Stomach smooth muscle (tissue), 2 donors: ENCODE data around the gene TPCN2.

Experiments used
- H3K27ac ChIP-seq: one replicate; pipeline ENCODE4 v1.7.0; 2013; ENCODE audit warnings: mild to moderate bottlenecking, low read length, inconsistent platforms
- H3K27me3 ChIP-seq, 2 donors: one replicate each; pipeline ENCODE4 v1.7.0; 2013; ENCODE audit warnings: low read length in 2 of 2; ENCODE audit not compliant: insufficient read depth in 2 of 2, control insufficient read depth in 1 of 2
- H3K36me3 ChIP-seq, 2 donors: one replicate each; pipeline ENCODE4 v1.7.0; 2013; ENCODE audit warnings: low read length in 2 of 2; ENCODE audit not compliant: control insufficient read depth in 2 of 2, insufficient read depth in 2 of 2
- H3K4me1 ChIP-seq: one replicate; pipeline ENCODE4 v1.7.0; 2013; ENCODE audit warnings: low read length; ENCODE audit not compliant: control insufficient read depth, insufficient read depth
- H3K4me3 ChIP-seq, 2 donors: one replicate each; pipeline ENCODE4 v1.7.0; 2013; ENCODE audit warnings: low read length in 2 of 2
- H3K9ac ChIP-seq, 2 donors: one replicate each; pipeline ENCODE4 v1.7.0; 2013; ENCODE audit warnings: low read length in 2 of 2, mild to moderate bottlenecking in 1 of 2
- H3K9me3 ChIP-seq, 2 donors: one replicate each; pipeline ENCODE4 v1.7.0; 2013; ENCODE audit warnings: low read length in 2 of 2; ENCODE audit not compliant: control insufficient read depth in 2 of 2
- donor health status: healthy.
- donor health status: Pancreatic carcinoma.

TPCN2 gene

GRCh38 chr11:69024509-69024908, 24.2 kb upstream of the TPCN2 start:
- Histone ChIP-seq H3K36me3 (no peaks in the 10 kb centered on the region), H3K4me3 (no peak overlapping the region), H3K27me3 (no peaks in the 10 kb centered on the region), H3K4me1 (peaks cover 10% of the 10 kb centered on the region), H3K9ac (no peak overlapping the region), H3K27ac (no peak overlapping the region), H3K9me3 (no peaks in the 10 kb centered on the region)

GRCh38 chr11:69027704-69028372, 20.9 kb upstream of the TPCN2 start:
- Histone ChIP-seq H3K9me3 (no peaks in the 10 kb centered on the region), H3K27me3 (no peaks in the 10 kb centered on the region), H3K4me3 (no peak overlapping the region), H3K9ac (no peak overlapping the region), H3K27ac (no peak overlapping the region), H3K36me3 (no peaks in the 10 kb centered on the region), H3K4me1 (no peaks in the 10 kb centered on the region)

- H3K36me3 ChIP-seq = no peaks in the 10 kb centered on the region
- no peak overlapping the region for H3K4me3 ChIP-seq
- H3K27me3 ChIP-seq = no peaks in the 10 kb centered on the region
- H3K27ac ChIP-seq = no peak overlapping the region
- H3K9ac ChIP-seq = no peak overlapping the region
- H3K4me1 ChIP-seq = peaks cover 2% of the 10 kb centered on the region
- H3K9me3 ChIP-seq = no peaks in the 10 kb centered on the region
These were observed 18.4 kb upstream of the TPCN2 start for GRCh38 chr11:69030301-69030700.

GRCh38 chr11:69032833-69033232, 15.9 kb upstream of the TPCN2 start:
- H3K4me1 ChIP-seq = peaks cover 10% of the 10 kb centered on the region
- no peak overlapping the region for H3K27ac ChIP-seq
- H3K9ac ChIP-seq = no peak overlapping the region
- H3K36me3 ChIP-seq = no peaks in the 10 kb centered on the region
- no peaks in the 10 kb centered on the region for H3K27me3 ChIP-seq
- H3K9me3 ChIP-seq = no peaks in the 10 kb centered on the region
- no peak overlapping the region for H3K4me3 ChIP-seq

- no peaks in the 10 kb centered on the region for H3K27me3 ChIP-seq
- H3K4me1 ChIP-seq = peaks cover 10% of the 10 kb centered on the region
- no peak overlapping the region for H3K9ac ChIP-seq
- H3K27ac ChIP-seq = no peak overlapping the region
- no peak overlapping the region for H3K4me3 ChIP-seq
- no peaks in the 10 kb centered on the region for H3K9me3 ChIP-seq
- H3K36me3 ChIP-seq = no peaks in the 10 kb centered on the region
These were observed 15.3 kb upstream of the TPCN2 start for GRCh38 chr11:69033431-69033830.

GRCh38 chr11:69034123-69034867, 14.4 kb upstream of the TPCN2 start:
- H3K4me1 ChIP-seq = peaks cover 10% of the 10 kb centered on the region
- H3K9me3 ChIP-seq = no peaks in the 10 kb centered on the region
- no peak overlapping the region for H3K4me3 ChIP-seq
- H3K9ac ChIP-seq = no peak overlapping the region
- H3K27me3 ChIP-seq = no peaks in the 10 kb centered on the region
- H3K36me3 ChIP-seq = no peaks in the 10 kb centered on the region
- H3K27ac ChIP-seq = no peak overlapping the region

GRCh38 chr11:69035150-69035945, 13.4 kb upstream of the TPCN2 start:
- Histone ChIP-seq H3K4me3 (no peak overlapping the region), H3K4me1 (peaks cover 10% of the 10 kb centered on the region), H3K9me3 (no peaks in the 10 kb centered on the region), H3K9ac (no peak overlapping the region), H3K36me3 (no peaks in the 10 kb centered on the region), H3K27me3 (no peaks in the 10 kb centered on the region), H3K27ac (no peak overlapping the region)

GRCh38 chr11:69035946-69036340, 12.8 kb upstream of the TPCN2 start:
- no peaks in the 10 kb centered on the region for H3K9me3 ChIP-seq
- no peaks in the 10 kb centered on the region for H3K27me3 ChIP-seq
- no peak overlapping the region for H3K9ac ChIP-seq
- H3K4me3 ChIP-seq = no peak overlapping the region
- no peak overlapping the region for H3K27ac ChIP-seq
- H3K36me3 ChIP-seq = no peaks in the 10 kb centered on the region
- H3K4me1 ChIP-seq = peaks cover 10% of the 10 kb centered on the region

- no peak overlapping the region for H3K4me3 ChIP-seq
- H3K27ac ChIP-seq = no peak overlapping the region
- H3K9me3 ChIP-seq = no peaks in the 10 kb centered on the region
- no peaks in the 10 kb centered on the region for H3K27me3 ChIP-seq
- H3K36me3 ChIP-seq = no peaks in the 10 kb centered on the region
- no peak overlapping the region for H3K9ac ChIP-seq
- H3K4me1 ChIP-seq = peaks cover 10% of the 10 kb centered on the region
These were observed 11.7 kb upstream of the TPCN2 start for GRCh38 chr11:69037074-69037473.

- no peak overlapping the region for H3K27ac ChIP-seq
- H3K9me3 ChIP-seq = no peaks in the 10 kb centered on the region
- peaks cover 10% of the 10 kb centered on the region for H3K4me1 ChIP-seq
- no peak overlapping the region for H3K9ac ChIP-seq
- no peak overlapping the region for H3K4me3 ChIP-seq
- H3K36me3 ChIP-seq = no peaks in the 10 kb centered on the region
- H3K27me3 ChIP-seq = no peaks in the 10 kb centered on the region
These were observed 11.2 kb upstream of the TPCN2 start for GRCh38 chr11:69037544-69037943.
